ENCODE measurements around the gene GJB1. TPM values are rescaled to one million over a fixed set of nuclear protein-coding genes. Genes with fewer than 3 reads are reported as not detected.

GJB1 gene
- total RNA-seq: not detected

GRCh38 chrX:71222929-71223328, at the start of gene GJB1:
GJB1 (plus strand) TSS chrX:71223224; CDS start chrX:71223708, 484 bp downstream.

GRCh38 chrX:71254092-71254963, 31.3 kb downstream of the GJB1 start, which contains the start of gene ZMYM3:
ZMYM3 (minus strand) TSS chrX:71254140; CDS start chrX:71253255, 885 bp downstream.

Other genes with a start within 250 kb of the GJB1 start
- 57.9 TPM for gene SNX12, start 154.9 kb upstream of the GJB1 start, total RNA-seq
- gene FOXO4, start 127.4 kb upstream of the GJB1 start, total RNA-seq: 3.4 TPM
- gene CXorf65, start 116.5 kb upstream of the GJB1 start, total RNA-seq: not detected
- 0.63 TPM for gene IL2RG, start 111.6 kb upstream of the GJB1 start, total RNA-seq
- gene MED12, start 104.6 kb upstream of the GJB1 start, total RNA-seq: 46.0 TPM
- gene NLGN3, start 78.4 kb upstream of the GJB1 start, total RNA-seq: 29.1 TPM
- 35.4 TPM for gene ZMYM3, start 30.9 kb downstream of the GJB1 start, total RNA-seq
- gene NONO, start 60.4 kb downstream of the GJB1 start, total RNA-seq: 372 TPM
- 6.6 TPM for gene ITGB1BP2, start 78.5 kb downstream of the GJB1 start, total RNA-seq
- 111 TPM for gene TAF1, start 143.1 kb downstream of the GJB1 start, total RNA-seq

Data from parietal lobe (tissue), 1 donor.